Choroid plexus epithelial cell (primary cell): ENCODE results near the gene KCNMB2.

Experiments
- DNase-seq: peaks from one replicate; pipeline ENCODE4 v3.0.0-alpha.2; 2010; ENCODE audit warnings: low read depth
- H3K4me3 ChIP-seq: 2 replicates; pipeline ENCODE4 v1.5.1; 2011; ENCODE audit warnings: low read depth, mild to moderate bottlenecking, control low read depth, low read length, moderate library complexity
- CTCF ChIP-seq: conservative IDR thresholded peaks from 2 replicates; pipeline ENCODE4 v1.5.1; 2011; ENCODE audit warnings: low read depth, mild to moderate bottlenecking, control low read depth, inconsistent platforms, low read length, moderate library complexity

The KCNMB2 gene

DNA sequence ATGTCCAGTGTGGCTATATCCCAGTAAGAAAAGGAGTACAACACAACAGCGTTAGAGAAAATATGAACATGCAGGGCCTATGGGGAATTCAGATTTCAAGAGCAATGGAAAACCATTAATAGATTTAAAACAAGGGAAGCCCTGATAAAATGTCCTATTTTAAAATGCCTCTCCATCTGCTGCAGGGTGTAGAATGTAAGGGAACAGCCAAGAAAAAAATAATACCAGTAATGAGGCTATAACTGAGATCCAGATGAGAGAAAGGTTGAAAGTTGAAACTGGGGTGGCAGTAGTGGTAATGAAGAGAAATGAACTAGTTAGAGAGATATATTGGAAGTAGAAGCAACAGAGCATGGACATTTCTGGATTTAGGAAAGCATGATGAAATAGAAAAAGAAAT, 226.1 kb downstream of the KCNMB2 start:
- no peak for TF ChIP-seq CTCF
- DNase-seq, result no peak
- H3K4me3 ChIP-seq, result no peak overlapping the region

- no peak for DNase-seq
- TF ChIP-seq CTCF, result no peak
- no peak overlapping the region for H3K4me3 ChIP-seq
Observed at GRCh38 chr3:178765472-178765871, 229.2 kb downstream of the KCNMB2 start.

DNA sequence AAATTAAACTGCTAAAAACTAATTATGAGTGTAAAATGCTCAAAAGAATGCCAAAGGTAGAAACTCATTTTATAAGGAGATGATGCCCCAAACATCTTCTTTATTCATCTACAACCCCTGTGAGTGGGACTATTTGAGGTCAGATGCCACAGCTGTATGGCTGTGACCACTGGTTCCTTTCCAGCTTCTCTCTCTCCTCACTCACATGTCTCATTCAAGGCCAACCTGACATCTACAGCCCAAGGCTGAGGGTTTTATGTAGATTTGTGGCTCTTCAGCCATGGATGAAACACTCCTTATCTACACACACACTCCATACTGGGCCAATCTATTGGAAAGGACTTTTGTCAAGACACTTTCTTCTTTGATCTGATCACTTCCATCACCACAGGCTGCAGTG, 231.3 kb downstream of the KCNMB2 start:
- no peak for TF ChIP-seq CTCF
- no peak overlapping the region for H3K4me3 ChIP-seq
- DNase-seq, result no peak

GRCh38 chr3:178768072-178768864, 232.0 kb downstream of the KCNMB2 start:
- H3K4me3 ChIP-seq, result no peak overlapping the region
- DNase-seq, result no peak
- TF ChIP-seq CTCF, result no peak

- no peak for TF ChIP-seq CTCF
- no peak overlapping the region for H3K4me3 ChIP-seq
- no peak for DNase-seq
Observed at GRCh38 chr3:178771511-178771910, 235.3 kb downstream of the KCNMB2 start.

DNA sequence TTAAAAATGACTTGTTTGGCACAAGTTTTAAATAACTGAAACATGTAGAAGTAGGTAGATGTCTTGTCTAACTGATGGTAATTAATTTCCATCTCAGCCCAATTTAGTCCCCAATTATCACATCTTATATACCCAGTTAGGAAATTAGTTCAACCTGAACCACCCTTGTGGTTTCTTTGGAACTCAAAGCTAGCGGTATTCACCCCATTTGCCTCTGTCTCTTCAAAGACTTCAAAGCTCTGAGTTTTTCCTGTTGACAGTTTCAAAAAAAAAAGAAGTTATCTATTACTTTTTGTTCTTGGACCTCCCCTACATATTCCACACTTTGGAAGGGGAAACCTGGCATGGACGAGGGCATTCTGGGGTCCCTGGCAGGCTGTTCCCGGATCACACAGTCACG, 236.5 kb downstream of the KCNMB2 start:
- no peak overlapping the region for H3K4me3 ChIP-seq
- no peak for TF ChIP-seq CTCF
- DNase-seq, result no peak

- TF ChIP-seq CTCF, result no peak
- no peak for DNase-seq
- H3K4me3 ChIP-seq, result no peak overlapping the region
Observed at GRCh38 chr3:178773358-178773757, 237.1 kb downstream of the KCNMB2 start.
